G401 (cell line): ENCODE data around the gene WDFY2. TPM values are rescaled to one million over a fixed set of nuclear protein-coding genes. Genes with fewer than 3 reads are reported as not detected.

Source experiments
- DNase-seq: peaks from one replicate; pipeline ENCODE4 v3.0.0-alpha.2; 2015; ENCODE audit warnings: low spot score
- in situ Hi-C: cut with HindIII; loops from 2 replicates; pipeline ENCODE4 v1.10.0; 2016; ENCODE audit warnings: low sequenced_read_pairs, mixed read lengths
- total RNA-seq: library from RNA; depleted of rRNA; stranded (reverse); fragments of >200 nt; shearing (Covaris generic); gene quantifications from 2 replicates; pipeline ENCODE4 v1.2.3, GENCODE V29; 2014

The WDFY2 gene
- total RNA-seq, 1 experiment from 2014 or later, result 4.1 TPM

DNA sequence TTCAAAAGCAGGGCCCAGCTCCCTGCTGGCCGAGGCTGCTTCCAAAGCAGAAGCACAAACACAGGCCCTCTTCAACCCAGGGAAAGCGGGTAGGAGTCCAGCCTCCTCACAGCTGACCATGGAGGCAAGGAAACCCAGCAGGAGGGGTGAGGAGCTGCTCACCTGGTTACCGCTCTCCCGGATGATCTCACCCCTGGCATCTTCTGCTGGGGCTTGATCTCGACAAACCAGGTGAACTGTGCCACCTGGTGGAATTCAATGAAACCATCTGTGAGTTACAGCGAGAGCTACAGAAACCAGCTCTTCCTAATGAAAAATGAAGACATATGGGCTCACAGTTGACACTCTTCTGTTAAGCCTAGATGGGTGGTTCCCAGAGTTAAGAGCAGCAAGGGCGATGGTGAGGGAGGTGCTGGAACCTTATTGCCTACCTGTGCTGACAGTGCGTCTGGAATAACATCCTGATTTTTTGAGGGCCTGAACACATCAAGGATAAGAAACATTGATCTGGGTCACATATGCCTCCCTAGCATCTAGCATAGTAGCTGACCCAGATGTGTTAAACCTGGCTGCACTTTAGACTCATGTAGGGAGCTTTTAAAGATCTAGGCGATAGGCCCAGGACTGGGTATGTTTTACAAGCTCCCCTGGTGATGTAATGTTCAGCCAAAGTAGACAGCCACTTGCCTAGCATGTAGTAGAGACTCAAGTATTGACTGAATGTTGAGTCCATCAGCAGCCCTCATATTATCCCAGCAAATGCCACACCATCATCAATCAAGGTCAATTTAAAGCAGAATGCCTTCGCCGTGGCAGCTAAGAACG is 213.6 kb downstream of the WDFY2 start:
- in situ Hi-C loops, result no loop called here
- peak; percentile 97 for DNase-seq

DNA sequence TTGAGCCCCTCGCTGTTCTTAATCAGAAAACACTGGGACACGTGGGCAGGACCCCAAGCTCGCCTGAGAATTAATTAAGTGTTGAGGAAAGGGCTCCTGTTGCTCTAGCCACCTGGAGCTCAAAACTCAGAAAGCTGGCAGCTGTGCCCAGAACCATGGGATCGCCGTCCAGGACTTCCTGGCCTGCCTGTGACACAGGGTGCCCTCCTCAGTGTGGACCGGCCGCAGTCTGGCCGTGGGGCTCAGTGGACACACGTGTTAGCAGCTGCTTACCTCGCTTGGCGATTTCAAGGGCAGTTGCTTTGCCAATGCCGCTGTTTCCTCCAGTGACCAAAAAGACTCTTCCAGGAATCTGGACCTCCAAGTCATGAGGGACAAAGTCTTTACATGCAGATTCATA is 215.0 kb downstream of the WDFY2 start:
- in situ Hi-C loops, result no loop called here

DNA sequence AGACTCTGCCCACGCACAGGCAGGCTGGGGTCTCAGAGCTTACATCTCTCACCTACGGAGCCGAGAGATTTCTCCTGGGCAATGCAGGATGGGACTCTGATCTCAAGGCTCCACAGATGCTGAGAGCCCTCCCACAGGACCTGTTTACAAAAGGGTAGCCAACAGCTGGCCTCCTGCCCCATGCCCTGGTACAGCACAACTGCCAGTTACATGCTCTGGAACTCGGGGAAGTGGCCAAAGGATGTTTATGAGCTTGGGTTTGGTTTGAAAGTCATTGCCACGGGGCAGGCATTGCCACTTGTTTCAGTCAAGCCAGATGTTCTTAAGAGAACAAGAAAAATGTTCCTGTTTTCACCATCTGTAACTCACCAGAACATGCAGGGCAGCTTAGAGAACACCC is 216.2 kb downstream of the WDFY2 start:
- DNase-seq, result no peak
- in situ Hi-C loops, result no loop called here

More for the DNA sequence above, 215.0 kb downstream of the WDFY2 start:
- no peak for DNase-seq

DNA sequence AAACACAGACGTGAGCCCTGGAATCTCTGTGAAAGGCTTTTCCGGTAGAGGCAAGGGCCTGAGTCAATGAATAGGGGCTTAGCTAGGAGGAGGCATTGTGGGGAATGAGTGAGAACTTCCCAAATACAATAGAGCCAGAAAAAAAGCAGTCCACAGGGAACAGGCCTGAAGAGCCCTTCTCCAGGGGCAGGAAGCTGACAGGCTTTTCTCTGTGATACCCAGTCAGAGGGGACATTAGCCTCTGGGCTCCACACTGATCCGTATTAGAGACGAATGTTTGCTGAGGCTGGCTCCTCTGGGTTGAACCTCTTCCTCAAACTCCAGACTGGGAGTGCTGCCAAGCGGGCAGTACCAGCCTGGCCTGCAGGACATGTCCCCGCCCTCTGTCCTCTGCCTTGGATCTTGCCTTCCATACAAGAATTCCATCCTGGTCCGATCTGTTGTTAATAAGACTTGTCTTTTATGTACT is 217.4 kb downstream of the WDFY2 start:
- peak; percentile 76 for DNase-seq
- in situ Hi-C loops, result no loop called here

DNA sequence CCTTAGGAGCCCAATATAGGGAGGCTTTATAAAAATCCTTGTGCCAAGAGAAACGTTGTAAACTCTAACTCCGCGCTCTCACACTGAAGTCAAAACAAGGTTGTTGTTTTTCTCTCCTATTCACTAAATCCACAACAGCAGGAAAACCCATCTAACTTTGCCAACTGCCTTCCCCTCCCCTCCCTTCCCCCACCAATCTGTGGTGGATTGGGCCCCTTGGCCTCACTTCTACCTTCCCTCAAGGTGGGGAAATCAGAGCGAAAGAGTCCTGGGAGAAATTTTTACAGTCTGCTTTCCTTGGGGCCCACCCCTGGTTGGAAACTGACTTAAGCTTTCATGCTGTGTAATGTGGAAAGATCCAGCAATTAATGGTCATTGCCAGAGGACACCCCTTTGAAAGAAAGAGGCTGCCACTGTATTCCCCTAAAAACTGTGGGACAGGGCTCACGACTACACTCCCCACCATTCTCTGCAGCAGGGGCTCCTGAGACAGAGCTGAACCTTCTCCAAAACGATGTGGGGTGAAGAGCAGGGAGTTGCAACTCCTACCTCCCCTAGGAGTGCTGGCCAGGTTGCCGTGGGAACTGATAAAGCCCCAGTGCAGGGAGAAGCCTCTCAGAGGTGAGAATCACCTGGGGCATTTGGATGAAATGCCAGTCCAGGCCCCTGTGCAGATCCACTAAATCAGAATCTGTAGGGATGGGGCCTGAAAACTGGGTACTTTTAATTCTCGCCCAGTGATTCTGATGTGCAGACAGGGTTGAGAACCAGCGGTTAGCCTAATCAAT is 218.6 kb downstream of the WDFY2 start:
- peak; percentile 49 for DNase-seq
- in situ Hi-C loops, result no loop called here

DNA sequence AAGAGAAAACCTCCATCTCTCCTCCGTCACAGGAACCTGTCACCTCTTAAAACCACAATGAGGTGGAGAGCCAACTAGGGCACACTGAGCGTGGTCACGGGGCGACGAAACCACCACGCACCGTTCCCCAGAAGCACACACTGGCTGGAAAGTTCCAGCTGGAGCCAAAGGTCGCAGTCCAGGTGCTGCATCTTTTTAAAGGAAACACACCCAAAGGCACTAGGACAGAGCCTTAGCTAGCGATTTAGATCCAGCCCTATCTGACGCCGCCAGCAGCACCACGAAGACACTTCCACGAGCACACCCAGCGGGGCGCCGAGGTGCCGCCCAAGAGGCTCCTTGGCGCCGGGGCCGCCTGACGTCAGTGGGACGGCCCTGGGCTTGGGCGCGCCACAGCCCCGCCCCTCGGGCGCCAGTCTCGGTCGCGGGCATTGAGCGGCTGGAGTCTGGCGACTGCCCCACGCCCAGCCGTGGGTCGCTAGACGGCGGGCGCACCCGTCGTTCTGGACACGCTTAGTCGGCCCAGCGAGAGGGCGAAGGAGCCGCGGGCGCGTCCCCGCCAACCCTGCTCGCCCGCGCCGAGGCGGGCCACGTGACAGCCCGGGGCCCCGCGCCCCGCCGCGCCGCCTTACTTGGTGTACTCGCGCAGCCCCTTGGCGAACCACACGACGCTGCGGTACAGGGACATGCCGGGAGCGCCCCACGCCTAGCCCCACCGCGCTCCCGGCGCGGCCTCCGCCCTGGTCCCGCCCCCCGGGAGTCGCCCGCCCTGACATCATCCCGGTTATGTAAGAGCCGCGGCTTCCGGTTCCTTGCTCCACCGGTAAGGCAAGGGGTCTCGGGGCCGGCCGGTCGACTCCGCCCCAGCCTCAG is 219.4 kb downstream of the WDFY2 start, which contains the start of gene DHRS12:
TSS of gene DHRS12 (minus strand) at position 742 of the 873 bp plus-strand sequence. CDS start 4,504 bp downstream, outside the sequence.
- DNase-seq, result peak; percentile 88
- in situ Hi-C loops, result no loop called here

DNA sequence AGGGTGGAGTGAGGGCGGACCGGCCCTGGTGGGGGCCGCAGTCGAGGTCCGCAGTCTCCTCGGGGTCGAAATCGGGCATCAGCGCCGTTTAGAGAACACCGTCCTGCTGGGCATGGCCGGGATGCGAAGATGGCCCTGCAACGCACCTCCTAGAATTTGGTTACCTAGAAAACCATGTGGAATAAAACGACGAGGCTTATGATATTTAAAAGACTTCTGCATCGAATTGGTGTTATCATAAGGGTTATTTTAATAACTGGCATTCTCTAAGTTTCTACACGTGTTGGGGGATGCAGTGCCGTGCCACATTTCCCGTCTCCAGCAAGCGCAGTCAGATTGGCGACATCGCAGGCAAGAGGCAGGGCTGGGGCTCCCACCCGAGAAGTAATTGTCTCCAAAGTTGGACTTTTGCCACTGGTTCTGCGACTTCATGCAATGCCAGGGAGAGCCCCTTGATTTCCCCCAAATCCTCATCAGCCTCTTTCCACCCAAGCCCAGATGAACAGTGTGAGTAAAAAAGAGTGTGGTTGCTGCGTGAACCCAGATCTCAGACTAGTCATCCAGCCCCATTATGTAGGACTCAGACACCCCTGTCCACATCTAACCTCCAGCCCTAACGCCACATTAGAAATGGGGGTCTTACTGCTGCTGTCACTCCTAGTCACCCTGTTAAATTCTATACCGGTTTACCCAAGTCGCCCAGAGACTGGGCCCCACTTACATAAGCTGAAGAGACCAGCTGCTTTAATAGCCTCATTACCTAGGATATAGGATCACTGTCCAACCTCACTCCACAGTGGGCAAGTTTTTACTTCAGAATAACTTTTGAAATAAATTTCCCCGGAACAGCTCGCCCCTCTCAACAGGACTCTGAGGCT is 220.3 kb downstream of the WDFY2 start:
- peak; percentile 73 for DNase-seq
- in situ Hi-C loops, result no loop called here

GRCh38 chr13:51805313-51805712 is 221.1 kb downstream of the WDFY2 start:
- in situ Hi-C loops, result no loop called here
- DNase-seq, result no peak

DNA sequence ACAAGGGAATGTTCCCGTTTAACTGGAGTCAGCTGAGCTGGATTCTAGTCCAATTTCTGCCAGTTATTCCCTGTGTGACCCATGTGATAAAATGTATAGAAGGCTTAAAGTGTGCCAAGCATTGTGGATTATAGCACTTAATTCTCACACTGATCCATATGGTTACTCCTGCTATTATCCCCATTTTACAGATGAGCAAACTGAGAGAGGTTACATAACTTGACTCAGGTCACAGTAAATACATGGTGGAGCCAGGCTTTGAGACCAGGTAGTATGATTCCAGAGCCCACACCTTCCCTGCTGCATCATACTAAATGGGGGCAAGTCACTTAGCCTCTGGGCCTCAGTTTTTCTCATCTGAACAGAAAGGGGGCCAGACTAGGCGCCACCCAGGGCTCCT is 221.7 kb downstream of the WDFY2 start:
- in situ Hi-C loops, result no loop called here
- DNase-seq, result no peak

DNA sequence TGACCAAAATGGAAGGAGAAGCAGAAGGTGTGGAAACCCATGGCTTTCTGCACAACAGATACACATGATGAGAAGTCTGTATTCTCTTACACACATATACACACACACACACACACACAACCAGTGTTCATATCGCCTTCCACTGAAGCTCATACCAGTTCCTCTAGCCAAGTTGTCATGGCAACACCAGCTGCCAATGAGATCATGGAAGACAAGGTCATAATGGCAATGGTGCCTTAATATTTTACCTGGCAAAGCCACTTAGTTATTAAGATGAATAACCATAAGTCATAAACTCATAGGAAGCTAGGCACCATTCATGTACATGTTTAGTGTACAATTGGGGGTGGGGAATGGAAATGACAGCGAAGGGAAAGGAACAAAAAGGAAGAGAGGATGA is 222.3 kb downstream of the WDFY2 start:
- in situ Hi-C loops, result no loop called here
- peak; percentile 42 for DNase-seq

GRCh38 chr13:51807041-51807440 is 222.8 kb downstream of the WDFY2 start:
- in situ Hi-C loops, result no loop called here

GRCh38 chr13:51808811-51809210 is 224.5 kb downstream of the WDFY2 start:
- in situ Hi-C loops, result no loop called here
- DNase-seq, result no peak

More at GRCh38 chr13:51807041-51807440, 222.8 kb downstream of the WDFY2 start:
- DNase-seq, result no peak

GRCh38 chr13:51811046-51811445 is 226.8 kb downstream of the WDFY2 start:
- DNase-seq, result no peak
- in situ Hi-C loops, result no loop called here

GRCh38 chr13:51811920-51812451 is 227.7 kb downstream of the WDFY2 start:
- DNase-seq, result no peak
- in situ Hi-C loops, result no loop called here

GRCh38 chr13:51814071-51814470 is 229.8 kb downstream of the WDFY2 start:
- in situ Hi-C loops, result no loop called here
- DNase-seq, result no peak

DNA sequence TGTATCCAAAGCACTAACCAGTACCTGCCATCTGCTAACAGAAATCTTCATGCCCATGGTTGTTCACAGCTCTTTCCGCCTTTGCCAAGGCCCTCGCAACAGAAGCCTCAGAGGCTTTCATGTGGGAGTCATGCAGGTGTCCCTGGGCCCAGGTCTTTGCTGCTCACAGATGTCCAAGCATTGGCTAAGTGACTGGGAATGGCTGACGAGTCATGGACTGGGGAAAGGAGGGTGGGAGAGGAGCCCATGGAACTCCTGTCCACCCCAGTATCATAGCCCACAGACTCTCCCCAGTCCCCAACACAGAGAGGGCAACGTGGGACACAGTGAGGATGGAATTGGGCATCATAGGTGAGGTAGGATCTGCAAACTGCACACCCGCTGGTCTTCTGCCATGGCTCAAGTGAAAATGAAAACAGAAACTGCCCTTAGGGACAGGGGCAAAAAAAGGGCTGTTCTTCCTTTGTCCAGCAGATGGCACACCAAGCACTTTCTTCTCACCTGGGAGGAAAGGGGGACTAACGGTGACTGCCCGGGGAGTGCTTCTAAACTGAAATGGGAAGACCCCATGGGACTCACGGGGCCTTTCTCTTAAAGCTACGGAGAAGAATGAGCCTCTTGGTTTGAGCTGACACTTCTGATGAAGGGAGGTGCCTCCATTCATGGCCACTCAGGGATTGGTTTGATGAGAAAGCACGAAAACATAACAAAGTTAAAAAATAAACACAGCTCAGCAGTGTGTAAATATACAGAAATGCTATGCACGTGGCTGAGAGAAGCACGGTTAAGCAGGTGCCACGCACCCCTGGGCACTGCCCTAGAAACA is 230.8 kb downstream of the WDFY2 start:
- DNase-seq, result peak; percentile 71
- in situ Hi-C loops, result no loop called here

DNA sequence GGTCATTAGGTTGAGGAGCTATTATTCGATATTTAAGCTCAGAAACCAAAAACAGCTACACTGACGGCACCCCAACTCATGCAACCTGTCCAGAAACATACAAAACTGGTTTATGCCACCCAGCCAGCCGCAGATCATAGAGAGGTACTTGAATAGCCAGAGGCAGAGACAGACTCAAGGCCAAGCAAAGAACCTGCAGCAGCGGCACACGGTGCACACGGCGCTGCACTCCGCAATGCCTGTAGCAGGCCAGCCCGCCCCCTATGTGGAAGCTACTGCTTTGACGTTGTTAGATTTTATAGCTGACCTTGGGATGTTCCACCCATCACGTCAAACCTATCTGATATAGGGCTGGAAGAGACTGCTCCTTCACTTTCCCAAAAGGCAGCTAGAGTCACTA is 231.6 kb downstream of the WDFY2 start:
- in situ Hi-C loops, result no loop called here
- no peak for DNase-seq
